SJSA1 (cell line): Measurements from ENCODE around the gene ZNF892. TPM values are rescaled to one million over a fixed set of nuclear protein-coding genes. Genes with fewer than 3 reads are reported as not detected.
A peak's percentile ranks its signal among the peaks of the same experiment; 100 is the strongest.
"Not testable (repeated sequence)": the region's sequence is repeated elsewhere in the genome, so short reads cannot be mapped to it uniquely, and the experiment has no call there.

ENCODE experiments used
- DNase-seq, 2 experiments: peaks; one replicate each; pipeline ENCODE4 v3.0.0-alpha.2; 2015 to 2020; ENCODE audit warnings: low spot score in 2 of 2, low read depth in 1 of 2
- H3K27ac ChIP-seq: fragments of 250-450 bp; sonication (Bioruptor Pico); 2 replicates; pipeline ENCODE4 v1.5.1; 2020; ENCODE audit warnings: mild to moderate bottlenecking, moderate library complexity
- H3K27me3 ChIP-seq: fragments of 250-450 bp; sonication (Bioruptor Pico); replicated peaks from 2 replicates; pipeline ENCODE4 v1.5.1; 2020; ENCODE audit warnings: mild to moderate bottlenecking, moderate library complexity
- H3K36me3 ChIP-seq: fragments of 250-450 bp; sonication (Bioruptor Pico); 2 replicates; pipeline ENCODE4 v1.5.1; 2020; ENCODE audit warnings: mild to moderate bottlenecking
- H3K4me1 ChIP-seq: fragments of 250-450 bp; sonication (Bioruptor Pico); replicated peaks from 2 replicates; pipeline ENCODE4 v1.6.1; 2021; ENCODE audit warnings: mild to moderate bottlenecking
- H3K4me3 ChIP-seq: fragments of 250-450 bp; sonication (Bioruptor Pico); 2 replicates; pipeline ENCODE4 v1.5.1; 2020; ENCODE audit warnings: mild to moderate bottlenecking
- H3K9me3 ChIP-seq: fragments of 250-450 bp; sonication (Bioruptor Pico); replicated peaks from 2 replicates; pipeline ENCODE4 v1.5.1; 2020; ENCODE audit warnings: mild to moderate bottlenecking
- total RNA-seq: library from RNA; depleted of rRNA; stranded (reverse); fragments of >200 nt; shearing (Covaris generic); gene quantifications from 2 replicates; pipeline ENCODE4 v1.2.3, GENCODE V29; 2014

ZNF892 gene
- total RNA-seq, 1 experiment from 2014 or later = 1.9 TPM

GRCh38 chr2:95185973-95186372 lies 21.3 kb upstream of the ZNF892 start:
- no peak overlapping the region for H3K27ac ChIP-seq
- no peaks in the 10 kb centered on the region; the same call in 1 of the 2 replicates for H3K27me3 ChIP-seq
- no peak for DNase-seq
- no peak overlapping the region for H3K4me3 ChIP-seq
- no peaks in the 10 kb centered on the region; the same call in 1 of the 2 replicates for H3K9me3 ChIP-seq
- peaks cover 21% of the 10 kb centered on the region for H3K36me3 ChIP-seq
- H3K4me1 ChIP-seq = no peaks in the 10 kb centered on the region

DNA sequence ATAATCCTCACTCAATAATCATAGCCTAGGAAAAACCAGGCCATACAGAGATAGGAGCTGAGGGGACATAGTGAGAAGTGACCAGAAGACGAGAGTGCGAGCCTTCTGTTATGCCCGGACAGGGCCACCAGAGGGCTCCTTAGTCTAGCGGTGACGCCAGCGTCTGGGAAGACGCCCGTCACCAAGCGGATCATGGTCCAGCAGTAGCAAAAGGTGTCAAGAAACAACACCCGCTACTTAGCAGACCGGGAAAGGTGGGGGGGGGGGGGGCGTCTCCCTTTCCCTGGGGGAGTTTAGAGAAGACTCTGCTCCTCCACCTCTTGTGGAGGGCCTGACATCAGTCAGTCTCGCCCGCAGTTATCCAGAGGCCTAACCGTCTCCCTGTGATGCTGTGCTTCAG lies 14.4 kb upstream of the ZNF892 start:
- not testable (repeated sequence) for H3K27me3 ChIP-seq, H3K4me3 ChIP-seq, H3K4me1 ChIP-seq, H3K36me3 ChIP-seq, H3K9me3 ChIP-seq, H3K27ac ChIP-seq
- peak in 1 of 2 experiments; percentile 52 for DNase-seq

- H3K9me3 ChIP-seq = 0 out of 2 replicates have a peak, but pooled peaks cover 2% of the 10 kb centered on the region
- no peak for DNase-seq
- H3K27me3 ChIP-seq = no peaks in the 10 kb centered on the region
- peaks cover 5% of the 10 kb centered on the region; the same call in 1 of the 2 replicates for H3K4me1 ChIP-seq
- H3K27ac ChIP-seq = no peak overlapping the region
- H3K4me3 ChIP-seq = no peak overlapping the region
- no peaks in the 10 kb centered on the region for H3K36me3 ChIP-seq
These were observed 3.4 kb upstream of the ZNF892 start for GRCh38 chr2:95203911-95204310.

- H3K27me3 ChIP-seq = no peaks in the 10 kb centered on the region
- no peak for DNase-seq
- H3K9me3 ChIP-seq = 0 out of 2 replicates have a peak, but pooled peaks cover 2% of the 10 kb centered on the region
- no peak overlapping the region for H3K27ac ChIP-seq
- no peak overlapping the region for H3K4me3 ChIP-seq
- no peaks in the 10 kb centered on the region for H3K36me3 ChIP-seq
- peaks cover 5% of the 10 kb centered on the region; the same call in 1 of the 2 replicates for H3K4me1 ChIP-seq
These were observed 2.9 kb upstream of the ZNF892 start for GRCh38 chr2:95204396-95204795.

- no peak for DNase-seq
- H3K27me3 ChIP-seq = no peaks in the 10 kb centered on the region
- no peaks in the 10 kb centered on the region for H3K36me3 ChIP-seq
- 0 out of 2 replicates have a peak, but pooled peaks cover 2% of the 10 kb centered on the region for H3K9me3 ChIP-seq
- H3K27ac ChIP-seq = no peak overlapping the region
- peaks cover 5% of the 10 kb centered on the region; the same call in 1 of the 2 replicates for H3K4me1 ChIP-seq
- no peak overlapping the region for H3K4me3 ChIP-seq
These were observed 1.2 kb upstream of the ZNF892 start for GRCh38 chr2:95206096-95206495.

DNA sequence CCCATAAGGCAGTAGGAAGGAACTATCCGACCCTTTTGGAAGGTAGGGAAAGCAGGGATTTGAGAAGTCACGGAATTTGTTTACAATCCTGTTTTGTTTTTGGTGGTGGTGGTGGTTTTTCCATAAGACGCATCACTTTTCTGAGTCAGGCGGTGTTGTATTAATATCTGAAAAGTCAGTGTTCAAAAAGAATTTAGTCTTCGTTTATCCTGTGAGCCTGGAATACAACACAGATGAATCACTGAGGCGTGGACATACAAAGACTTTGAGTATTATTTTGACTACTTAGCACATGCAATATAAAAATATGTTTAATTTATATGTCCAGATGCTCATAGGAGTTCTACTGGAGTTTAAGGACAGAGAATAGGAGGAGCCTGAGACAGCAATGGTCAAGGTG lies 785 bp downstream of the ZNF892 start:
- Histone ChIP-seq H3K27ac (no peak overlapping the region), H3K9me3 (peaks cover 15% of the 10 kb centered on the region), H3K36me3 (no peaks in the 10 kb centered on the region), H3K27me3 (no peaks in the 10 kb centered on the region), H3K4me3 (no peak overlapping the region), H3K4me1 (peaks cover 5% of the 10 kb centered on the region; the same call in 1 of the 2 replicates)
- DNase-seq = no peak

- no peak for DNase-seq
- Histone ChIP-seq H3K27ac (no peak overlapping the region), H3K27me3 (no peaks in the 10 kb centered on the region), H3K36me3 (no peaks in the 10 kb centered on the region), H3K4me1 (no peaks in the 10 kb centered on the region), H3K4me3 (no peak overlapping the region), H3K9me3 (peaks cover 43% of the 10 kb centered on the region)
These were observed 7.8 kb downstream of the ZNF892 start for GRCh38 chr2:95215018-95215612.

DNA sequence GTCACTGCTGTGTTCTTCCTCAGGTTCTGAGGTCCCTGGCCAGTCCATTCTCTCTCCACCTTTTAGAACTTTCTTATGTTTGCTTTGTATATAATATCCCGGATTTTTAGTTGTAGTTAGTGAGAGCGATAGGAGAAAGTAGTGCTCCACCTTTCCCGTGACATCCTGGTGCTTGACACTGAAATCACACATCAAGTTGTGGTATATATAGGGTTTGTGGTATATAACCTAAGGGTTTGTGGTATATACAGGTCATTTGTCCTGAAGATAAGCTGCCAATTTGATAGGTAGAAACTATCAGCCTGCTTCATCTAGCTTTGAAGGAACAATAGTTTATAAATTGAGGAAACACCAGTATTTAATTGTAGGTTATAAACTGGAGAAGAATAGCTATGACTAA lies 13.1 kb downstream of the ZNF892 start:
- H3K4me3 ChIP-seq = no peak overlapping the region
- H3K27me3 ChIP-seq = no peaks in the 10 kb centered on the region
- H3K36me3 ChIP-seq = no peaks in the 10 kb centered on the region
- H3K4me1 ChIP-seq = no peaks in the 10 kb centered on the region
- DNase-seq = no peak
- peaks cover 19% of the 10 kb centered on the region for H3K9me3 ChIP-seq
- H3K27ac ChIP-seq = no peak overlapping the region

GRCh38 chr2:95225658-95226057 lies 18.3 kb downstream of the ZNF892 start:
- Histone ChIP-seq H3K9me3 (peaks cover 4% of the 10 kb centered on the region; the same call in 1 of the 2 replicates), H3K27me3 (no peaks in the 10 kb centered on the region), H3K36me3 (no peaks in the 10 kb centered on the region), H3K4me3 (no peak overlapping the region), H3K27ac (no peak overlapping the region), H3K4me1 (no peaks in the 10 kb centered on the region)
- DNase-seq = no peak

GRCh38 chr2:95231723-95232122 lies 24.4 kb downstream of the ZNF892 start:
- H3K27me3 ChIP-seq = no peaks in the 10 kb centered on the region
- DNase-seq = peak; percentile 4 to 56
- H3K36me3 ChIP-seq = no peaks in the 10 kb centered on the region
- no peaks in the 10 kb centered on the region for H3K4me1 ChIP-seq
- no peaks in the 10 kb centered on the region; the same call in 1 of the 2 replicates for H3K9me3 ChIP-seq
- no peak overlapping the region for H3K27ac ChIP-seq
- no peak overlapping the region for H3K4me3 ChIP-seq

DNA sequence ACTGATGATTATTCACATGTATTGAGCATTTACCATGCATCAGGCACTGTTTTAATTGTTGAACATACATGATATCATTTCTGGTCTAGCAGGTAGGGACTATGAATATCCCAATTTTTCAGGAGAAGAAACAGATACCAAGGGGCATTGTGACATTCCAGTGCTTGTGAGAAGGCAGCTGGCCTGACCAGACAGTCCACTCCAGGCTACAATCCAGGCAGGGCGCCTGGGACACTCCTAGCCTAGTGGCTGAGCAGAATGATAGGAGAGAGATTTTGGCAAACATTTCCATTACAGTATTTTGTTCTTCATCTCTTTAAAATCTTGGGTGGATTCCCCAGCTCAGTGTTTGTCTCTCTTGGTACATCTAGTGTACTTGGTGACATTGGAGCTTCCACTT lies 24.9 kb downstream of the ZNF892 start:
- Histone ChIP-seq H3K36me3 (no peaks in the 10 kb centered on the region), H3K4me1 (no peaks in the 10 kb centered on the region), H3K27me3 (no peaks in the 10 kb centered on the region), H3K27ac (no peak overlapping the region), H3K4me3 (no peak overlapping the region), H3K9me3 (no peaks in the 10 kb centered on the region; the same call in 1 of the 2 replicates)
- DNase-seq = no peak

- no peaks in the 10 kb centered on the region for H3K4me1 ChIP-seq
These were observed 27.0 kb downstream of the ZNF892 start for GRCh38 chr2:95234286-95234785.

GRCh38 chr2:95234816-95235215 lies 27.5 kb downstream of the ZNF892 start:
- Histone ChIP-seq H3K4me3 (no peak overlapping the region), H3K27ac (no peak overlapping the region), H3K36me3 (no peaks in the 10 kb centered on the region), H3K9me3 (peaks cover 4% of the 10 kb centered on the region; the same call in 1 of the 2 replicates), H3K27me3 (no peaks in the 10 kb centered on the region), H3K4me1 (no peaks in the 10 kb centered on the region)
- DNase-seq = no peak

More at GRCh38 chr2:95234286-95234785, 27.0 kb downstream of the ZNF892 start:
- no peak for DNase-seq
- Histone ChIP-seq H3K27ac (no peak overlapping the region), H3K4me3 (no peak overlapping the region), H3K9me3 (peaks cover 4% of the 10 kb centered on the region; the same call in 1 of the 2 replicates), H3K27me3 (no peaks in the 10 kb centered on the region), H3K36me3 (no peaks in the 10 kb centered on the region)

- H3K4me3 ChIP-seq = no peak overlapping the region
- H3K4me1 ChIP-seq = no peaks in the 10 kb centered on the region
- no peaks in the 10 kb centered on the region for H3K36me3 ChIP-seq
- no peak for DNase-seq
- H3K27me3 ChIP-seq = no peaks in the 10 kb centered on the region
- H3K27ac ChIP-seq = no peak overlapping the region
- H3K9me3 ChIP-seq = peaks cover 6% of the 10 kb centered on the region; the same call in 1 of the 2 replicates
These were observed 30.8 kb downstream of the ZNF892 start for GRCh38 chr2:95238131-95238530.
